Endothelial cell of umbilical vein (primary cell): ENCODE results near the gene DEGS2. TPM values are rescaled to one million over a fixed set of nuclear protein-coding genes. Genes with fewer than 3 reads are reported as not detected.

Experiments
- BruUV-seq: library from RNA; stranded (reverse); fragments of 400-500 nt; replicated peaks from 2 replicates; lab custom pipeline; 2021; lab: Mats Ljungman, UMichigan
- CTCF ChIA-PET: fragments of 300-600, 350-600 bp; sonication (Branson Sonifier 250); formaldehyde crosslinking; loops from one replicate; lab custom pipeline; 2021; ENCODE audit warnings: antibody characterized with exemption, inconsistent platforms; lab: Charles Lee
- POLR2A ChIA-PET: fragments of 300-600, 350-600 bp; sonication (Branson Sonifier 250); formaldehyde crosslinking; loops from one replicate; lab custom pipeline; 2021; ENCODE audit warnings: antibody characterized with exemption, inconsistent platforms; lab: Charles Lee
- DNase-seq: peaks from one replicate; pipeline ENCODE4 v3.0.0-alpha.2; 2011; ENCODE audit warnings: low read depth, low spot score
- FAIRE-seq: peaks from 2 replicates; lab custom pipeline; 2011; peaks lifted over from hg19 to GRCh38; lab: Jason Lieb, UNC
- H2AFZ ChIP-seq: 2 replicates; pipeline ENCODE4 v1.6.0; 2012; ENCODE audit warnings: low read depth, low read length, control low read depth, inconsistent platforms
- H3K27ac ChIP-seq: 2 replicates; pipeline ENCODE4 v1.5.1; 2011; ENCODE audit warnings: low read depth, mild to moderate bottlenecking, control low read depth, low read length, moderate library complexity; ENCODE audit not compliant: insufficient read depth
- H3K27me3 ChIP-seq, 2 experiments: 2 replicates each; pipeline versions ENCODE4 v1.6.0 to v1.6.1; 2011; ENCODE audit warnings: low read length in 2 of 2, mixed read lengths in 1 of 2; ENCODE audit not compliant: control insufficient read depth in 2 of 2, insufficient read depth in 2 of 2
- H3K36me3 ChIP-seq, 2 experiments: 2 replicates in 1 of 2; 3 replicates in 1 of 2; pipeline ENCODE4 v1.5.1; 2011; ENCODE audit warnings: low read length in 2 of 2, mild to moderate bottlenecking in 1 of 2, moderate library complexity in 1 of 2; ENCODE audit not compliant: control insufficient read depth in 2 of 2, insufficient read depth in 2 of 2; ENCODE audit errors: extremely low read depth in 1 of 2
- H3K4me1 ChIP-seq: 3 replicates; pipeline ENCODE4 v1.5.1; 2011; ENCODE audit warnings: mild to moderate bottlenecking, low read length; ENCODE audit not compliant: control insufficient read depth, insufficient read depth; ENCODE audit errors: extremely low read depth
- H3K4me2 ChIP-seq: 2 replicates; pipeline ENCODE4 v1.6.1; 2011; ENCODE audit warnings: low read length, control low read depth, mixed read lengths; ENCODE audit not compliant: insufficient read depth
- H3K4me3 ChIP-seq, 3 experiments: fragments of 200-600 bp in 1 of 3; sonication (generic), shearing (Covaris generic) in 1 of 3; replicated peaks in 1 of 3; 2 replicates each; pipeline ENCODE4 v1.5.1; 2011 to 2016; ENCODE audit warnings: control low read depth in 3 of 3, low read length in 3 of 3, mild to moderate bottlenecking in 2 of 3, inconsistent platforms in 1 of 3, low read depth in 1 of 3, moderate library complexity in 1 of 3; ENCODE audit not compliant: insufficient read depth in 1 of 3
- H3K79me2 ChIP-seq: 2 replicates; pipeline ENCODE4 v1.6.0; 2012; ENCODE audit warnings: low read length, inconsistent platforms; ENCODE audit not compliant: control insufficient read depth, insufficient read depth
- H3K9ac ChIP-seq: replicated peaks from 2 replicates; pipeline ENCODE3; 2011; ENCODE audit warnings: low read length, control low read depth; ENCODE audit not compliant: insufficient read depth; ENCODE audit errors: extremely low read depth
- H3K9me1 ChIP-seq: replicated peaks from 3 replicates; pipeline ENCODE4 v1.6.0; 2011; ENCODE audit warnings: mild to moderate bottlenecking, low read length; ENCODE audit not compliant: control insufficient read depth, insufficient read depth; ENCODE audit errors: extremely low read depth
- H3K9me3 ChIP-seq: replicated peaks from 2 replicates; pipeline ENCODE4 v1.5.1; 2012; ENCODE audit warnings: low read length, inconsistent platforms; ENCODE audit not compliant: control insufficient read depth, insufficient read depth
- H4K20me1 ChIP-seq: replicated peaks from 2 replicates; pipeline ENCODE3; 2011; ENCODE audit warnings: mild to moderate bottlenecking, low read length; ENCODE audit not compliant: control insufficient read depth, insufficient read depth; ENCODE audit errors: extremely low read depth
- CTCF ChIP-seq, 2 donors: IDR thresholded peaks; 1 replicate in 1 of 2; 2 replicates in 1 of 2; pipeline ENCODE4 v1.5.1; 2011; ENCODE audit warnings: low read length in 2 of 2, mild to moderate bottlenecking in 2 of 2, moderate library complexity in 2 of 2, control low read depth in 1 of 2, inconsistent platforms in 1 of 2, low read depth in 1 of 2; ENCODE audit not compliant: insufficient read depth in 1 of 2; ENCODE audit errors: extremely low read depth in 1 of 2
- EZH2 ChIP-seq: IDR thresholded peaks from 2 replicates; pipeline ENCODE4 v1.6.1; 2012; ENCODE audit warnings: borderline replicate concordance, low read depth, mild to moderate bottlenecking, moderate library complexity, low read length, inconsistent platforms; ENCODE audit not compliant: severe bottlenecking
- FOS ChIP-seq: IDR thresholded peaks from 2 replicates; pipeline ENCODE4 v1.6.1; 2011; ENCODE audit warnings: mild to moderate bottlenecking, low read length, moderate library complexity, borderline replicate concordance; ENCODE audit not compliant: insufficient read depth
- GATA2 ChIP-seq: IDR thresholded peaks from 2 replicates; pipeline ENCODE4 v1.7.0; 2011; ENCODE audit warnings: low read depth, mild to moderate bottlenecking, moderate library complexity, mixed read lengths, low read length; ENCODE audit not compliant: insufficient read length, insufficient read depth
- JUN ChIP-seq: IDR thresholded peaks from 2 replicates; pipeline ENCODE4 v1.6.1; 2011; ENCODE audit warnings: borderline replicate concordance, low read depth; ENCODE audit not compliant: insufficient read length, insufficient read depth
- MAX ChIP-seq: IDR thresholded peaks from 2 replicates; pipeline ENCODE4 v1.6.1; 2011; ENCODE audit not compliant: insufficient read depth, insufficient read length
- MYC ChIP-seq: IDR thresholded peaks from one replicate; pipeline ENCODE4 v1.6.1; 2011; ENCODE audit warnings: mild to moderate bottlenecking, low read depth, low read length
- POLR2A ChIP-seq: IDR thresholded peaks from 2 replicates; pipeline ENCODE4 v1.6.1; 2012; ENCODE audit warnings: low read depth, mild to moderate bottlenecking, control low read depth, low read length
- POLR2AphosphoS5 ChIP-seq: IDR thresholded peaks from 2 replicates; pipeline ENCODE4 v1.6.1; 2012; ENCODE audit warnings: low read depth, mild to moderate bottlenecking, control low read depth, low read length, moderate library complexity; ENCODE audit not compliant: insufficient read depth
- dilution Hi-C: fragments of 300-500 bp; cut with MboI; formaldehyde crosslinking; loops from one replicate; pipeline ENCODE4 v1.15.0; 2019; ENCODE audit warnings: low sequenced_read_pairs; ENCODE audit not compliant: extremely low pct_ligation_motif_present
- intact Hi-C: fragments of 100-400 bp; cut with micrococcal nuclease; formaldehyde crosslinking; loops from one replicate; pipeline ENCODE4 v1.10.0; 2022
- polyA plus RNA-seq, 4 experiments: library from polyadenylated mRNA; depleted of rRNA in 3 of 4; stranded (reverse) in 3 of 4; unstranded in 1 of 4; fragments of >200 nt; gene quantifications; 2 replicates each; pipeline versions ENCODE4 v1.2.1 to v1.2.3, GENCODE V29; 2011 to 2012; ENCODE audit warnings: missing spikeins in 1 of 4
- total RNA-seq: library from RNA; stranded (reverse); gene quantifications from 2 replicates; pipeline ENCODE4 v1.2.3, GENCODE V29; 2021

DEGS2 gene
- total and polyA plus RNA-seq, 2 donors (not counting 3 experiments of a cell fraction or from before 2014, with no cell fraction given) = 0.06 TPM; not detected in 1

DNA sequence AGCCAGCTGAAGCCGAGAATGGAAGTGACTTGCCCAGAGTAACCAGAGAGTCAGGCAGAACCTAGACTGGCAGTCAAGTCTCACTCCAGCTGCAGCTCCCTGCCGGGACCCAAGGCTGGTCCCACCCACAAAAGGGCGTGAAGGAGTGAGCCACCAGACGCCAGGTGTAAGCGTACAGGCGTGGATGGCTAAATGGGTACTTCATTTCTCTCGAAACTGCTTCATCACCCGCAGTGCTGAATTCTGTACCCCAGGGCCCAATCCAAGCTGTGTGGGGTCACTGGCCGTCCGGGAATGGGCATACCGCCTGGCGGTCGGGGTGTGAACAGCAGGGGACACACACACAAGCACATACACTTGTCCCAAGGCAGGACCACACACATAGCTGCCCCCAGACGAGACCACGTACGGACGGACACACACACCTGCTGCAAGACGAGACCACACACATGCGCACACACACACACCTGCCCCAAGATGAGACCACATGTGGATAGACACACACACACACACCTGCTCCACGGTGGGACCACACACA, 34.8 kb downstream of the DEGS2 start:
- intact Hi-C loops = no loop called here
- Histone ChIP-seq H3K36me3 (peaks cover 0 to 2% of the 10 kb centered on the region in 2 experiments), H3K27me3 (no peaks in the 10 kb centered on the region), H3K79me2 (no peaks in the 10 kb centered on the region), H3K9ac (no peak overlapping the region), H3K9me3 (no peaks in the 10 kb centered on the region), H3K4me1 (no peaks in the 10 kb centered on the region), H4K20me1 (no peaks in the 10 kb centered on the region), H2AFZ (no peak overlapping the region), H3K27ac (no peak overlapping the region), H3K9me1 (no peaks in the 10 kb centered on the region), H3K4me3 (no peak overlapping the region), H3K4me2 (no peak overlapping the region)
- FAIRE-seq (no peak), DNase-seq (no peak)
- ChIA-PET POLR2A (no interaction called here), CTCF (no interaction called here)
- dilution Hi-C loops = no loop called here
- TF ChIP-seq MYC = no peak
- no peak for TF ChIP-seq CTCF (IDR thresholded peaks at IDR 0.05; ENCODE audit: extremely low read depth in 1 of 2, insufficient read depth in 1 of 2, low read depth in 1 of 2, low read length in 2 of 2)
- no peak for TF ChIP-seq POLR2A
- TF ChIP-seq GATA2 = no peak
- TF ChIP-seq FOS = no peak
- no peak for TF ChIP-seq JUN
- no peak for TF ChIP-seq MAX
- no peak for TF ChIP-seq POLR2AphosphoS5
- no peak for TF ChIP-seq EZH2
- BruUV-seq = no TSS peak
